Choroid plexus epithelial cell (primary cell): ENCODE data around the gene MPV17L2.
"Not testable (repeated sequence)": the region's sequence is repeated elsewhere in the genome, so short reads cannot be mapped to it uniquely, and the experiment has no call there.

Experiments used
- DNase-seq: peaks from one replicate; pipeline ENCODE4 v3.0.0-alpha.2; 2010; ENCODE audit warnings: low read depth
- H3K4me3 ChIP-seq: 2 replicates; pipeline ENCODE4 v1.5.1; 2011; ENCODE audit warnings: low read depth, mild to moderate bottlenecking, control low read depth, low read length, moderate library complexity
- TF ChIP-seq, protein P1 (sequence below): conservative IDR thresholded peaks from 2 replicates; pipeline ENCODE4 v1.5.1; 2011; ENCODE audit warnings: low read depth, mild to moderate bottlenecking, control low read depth, inconsistent platforms, low read length, moderate library complexity

Gene MPV17L2

GRCh38 chr19:18156841-18157464, 36.1 kb upstream of the MPV17L2 start:
- peak; percentile 95 for DNase-seq
- H3K4me3 ChIP-seq, result no peak overlapping the region
- TF ChIP-seq, protein P1, sequence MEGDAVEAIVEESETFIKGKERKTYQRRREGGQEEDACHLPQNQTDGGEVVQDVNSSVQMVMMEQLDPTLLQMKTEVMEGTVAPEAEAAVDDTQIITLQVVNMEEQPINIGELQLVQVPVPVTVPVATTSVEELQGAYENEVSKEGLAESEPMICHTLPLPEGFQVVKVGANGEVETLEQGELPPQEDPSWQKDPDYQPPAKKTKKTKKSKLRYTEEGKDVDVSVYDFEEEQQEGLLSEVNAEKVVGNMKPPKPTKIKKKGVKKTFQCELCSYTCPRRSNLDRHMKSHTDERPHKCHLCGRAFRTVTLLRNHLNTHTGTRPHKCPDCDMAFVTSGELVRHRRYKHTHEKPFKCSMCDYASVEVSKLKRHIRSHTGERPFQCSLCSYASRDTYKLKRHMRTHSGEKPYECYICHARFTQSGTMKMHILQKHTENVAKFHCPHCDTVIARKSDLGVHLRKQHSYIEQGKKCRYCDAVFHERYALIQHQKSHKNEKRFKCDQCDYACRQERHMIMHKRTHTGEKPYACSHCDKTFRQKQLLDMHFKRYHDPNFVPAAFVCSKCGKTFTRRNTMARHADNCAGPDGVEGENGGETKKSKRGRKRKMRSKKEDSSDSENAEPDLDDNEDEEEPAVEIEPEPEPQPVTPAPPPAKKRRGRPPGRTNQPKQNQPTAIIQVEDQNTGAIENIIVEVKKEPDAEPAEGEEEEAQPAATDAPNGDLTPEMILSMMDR, result no peak

DNA sequence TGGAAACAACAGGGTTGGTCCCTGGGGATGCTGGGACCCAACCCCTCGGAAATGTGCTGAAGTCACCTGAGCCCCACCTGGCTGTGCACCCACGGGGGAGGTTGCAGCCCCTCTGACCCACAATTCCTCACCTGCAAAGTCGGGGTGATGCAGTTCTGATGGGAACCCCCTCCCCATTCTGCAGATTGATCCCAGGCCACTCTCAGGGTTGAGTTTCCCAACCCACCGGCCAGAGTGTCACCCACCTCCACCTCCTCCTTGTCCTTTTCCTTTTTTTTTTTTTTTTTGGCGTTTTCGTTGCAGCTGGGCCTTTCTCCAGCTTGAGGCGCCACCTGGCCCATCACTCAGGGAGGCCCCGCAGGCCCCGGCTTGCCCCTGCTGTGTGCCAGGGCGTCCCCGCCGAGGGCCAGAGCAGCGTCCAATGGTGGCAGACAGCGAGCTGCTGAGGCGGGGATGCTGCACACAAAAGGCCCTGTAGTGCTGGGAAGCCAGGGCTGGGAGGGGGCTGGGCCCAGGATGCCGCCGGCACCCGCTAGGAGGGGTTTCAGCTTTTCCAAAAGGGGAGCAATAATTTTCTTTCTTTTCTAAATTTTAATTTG, 35.5 kb upstream of the MPV17L2 start:
- H3K4me3 ChIP-seq, result no peak overlapping the region
- TF ChIP-seq, protein P1, result no peak

DNA sequence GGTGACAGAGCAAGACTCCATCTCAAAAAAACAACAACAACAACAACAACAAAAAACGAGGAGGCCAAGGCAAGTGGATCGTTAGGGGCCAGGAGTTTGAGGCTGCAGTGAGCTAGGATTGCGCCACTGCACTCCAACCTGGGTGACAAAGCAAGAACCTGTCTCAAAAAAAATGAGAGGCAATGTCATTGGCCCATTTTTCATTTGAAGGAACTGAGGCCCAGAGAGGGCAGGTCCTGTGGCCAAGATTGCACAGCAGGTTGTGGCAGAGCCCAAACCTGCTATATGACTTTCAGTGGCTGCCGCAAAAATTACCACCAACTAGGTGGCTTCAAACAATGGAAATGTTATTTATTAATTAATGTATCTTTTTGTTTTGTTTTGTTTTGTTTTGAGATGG, 34.6 kb upstream of the MPV17L2 start:
- TF ChIP-seq, protein P1, result no peak
- no peak for DNase-seq
- no peak overlapping the region for H3K4me3 ChIP-seq

More for the DNA sequence above, 35.5 kb upstream of the MPV17L2 start:
- no peak for DNase-seq

- H3K4me3 ChIP-seq, DNase-seq: not testable (repeated sequence)
Measured at GRCh38 chr19:18159059-18159616, 33.9 kb upstream of the MPV17L2 start.

DNA sequence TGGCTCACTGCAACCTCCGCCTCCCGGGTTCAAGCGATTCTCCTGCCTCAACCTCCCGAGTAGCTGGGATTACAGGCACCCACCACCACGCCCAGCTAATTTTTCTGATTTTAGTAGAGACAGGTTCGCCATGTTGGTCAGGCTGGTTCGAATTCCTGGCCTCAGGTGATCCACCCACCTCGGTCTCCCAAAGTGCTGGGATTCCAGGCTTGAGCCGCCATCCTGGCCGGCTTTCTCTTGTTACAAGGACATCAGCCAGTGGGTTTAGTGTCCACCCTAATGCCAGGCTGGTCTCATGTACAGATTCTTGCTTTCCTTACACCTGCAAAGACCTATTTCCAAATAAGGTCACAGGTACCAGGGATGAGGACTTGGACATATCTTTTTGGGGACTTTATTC, 33.2 kb upstream of the MPV17L2 start:
- no peak overlapping the region for H3K4me3 ChIP-seq
- TF ChIP-seq, protein P1, result no peak
- DNase-seq, result no peak

DNA sequence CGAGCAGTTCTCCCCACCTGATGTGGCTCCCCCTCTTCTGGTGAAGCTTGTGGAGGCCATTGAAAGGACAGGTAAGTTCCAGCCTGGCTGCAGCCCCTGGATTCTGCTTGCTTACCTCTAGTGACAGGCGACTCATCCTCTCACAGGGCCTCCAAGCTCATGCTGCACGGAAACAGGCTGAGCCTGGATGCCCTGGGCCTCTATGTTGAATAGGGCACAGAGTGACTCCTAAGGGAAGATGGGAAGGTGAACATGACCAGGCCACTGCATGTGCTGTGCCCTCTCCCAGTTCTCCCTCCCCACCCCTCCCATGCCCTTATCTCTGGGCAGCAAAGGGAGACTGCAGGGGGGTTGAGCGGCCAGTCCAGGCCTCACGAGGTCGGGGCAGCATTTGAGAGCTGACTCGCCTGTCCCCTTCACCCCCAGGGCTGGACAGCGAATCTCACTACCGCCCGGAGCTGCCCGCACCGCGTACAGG, 32.5 kb upstream of the MPV17L2 start:
- no peak for DNase-seq
- H3K4me3 ChIP-seq, result no peak overlapping the region

DNA sequence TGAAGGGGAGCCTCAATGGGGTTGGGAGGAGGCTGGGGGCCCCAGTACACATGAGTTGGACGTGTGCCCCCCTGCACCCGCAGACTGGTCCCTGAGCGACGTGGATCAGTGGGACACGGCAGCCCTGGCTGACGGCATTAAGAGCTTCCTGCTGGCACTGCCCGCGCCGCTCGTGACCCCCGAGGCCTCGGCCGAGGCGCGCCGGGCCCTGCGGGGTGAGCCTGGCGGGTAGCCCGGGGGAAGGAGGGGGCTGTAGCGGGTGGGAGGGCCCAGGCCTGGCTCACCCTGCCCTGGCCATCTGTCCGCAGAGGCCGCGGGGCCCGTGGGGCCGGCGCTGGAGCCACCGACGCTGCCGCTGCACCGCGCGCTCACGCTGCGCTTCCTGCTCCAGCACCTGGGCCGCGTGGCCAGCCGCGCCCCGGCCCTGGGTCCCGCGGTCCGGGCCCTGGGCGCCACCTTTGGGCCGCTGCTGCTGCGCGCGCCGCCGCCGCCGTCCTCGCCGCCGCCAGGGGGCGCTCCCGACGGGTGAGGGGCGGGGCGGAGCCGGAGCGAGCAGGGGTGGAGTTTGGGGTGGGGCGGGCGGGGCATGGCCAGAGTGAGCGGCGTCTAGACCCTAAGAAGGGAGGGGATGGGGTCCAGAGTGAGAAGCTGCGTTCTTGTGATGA, 31.9 kb upstream of the MPV17L2 start:
- TF ChIP-seq, protein P1, result peak; percentile 40
- DNase-seq, result peak; percentile 53
- peak overlapping the region; percentile 43 for H3K4me3 ChIP-seq

More for the DNA sequence above, 32.5 kb upstream of the MPV17L2 start:
- TF ChIP-seq, protein P1, result no peak
